Colonic mucosa (tissue), 4 donors: ENCODE results near the gene NCOA1. TPM values are rescaled to one million over a fixed set of nuclear protein-coding genes. Genes with fewer than 3 reads are reported as not detected.
"Not testable (repeated sequence)": the region's sequence is repeated elsewhere in the genome, so short reads cannot be mapped to it uniquely, and the experiment has no call there.

Experiments
- DNase-seq: peaks from one replicate; pipeline ENCODE4 v3.0.0-alpha.2; 2020
- H3K27ac ChIP-seq: fragments of 200-600 bp; one replicate; pipeline ENCODE4 v1.8.0; 2021
- H3K27me3 ChIP-seq: fragments of 200-600 bp; one replicate; pipeline ENCODE4 v1.8.0; 2021
- H3K36me3 ChIP-seq: fragments of 200-600 bp; one replicate; pipeline ENCODE4 v1.8.0; 2021
- H3K4me1 ChIP-seq: fragments of 200-600 bp; one replicate; pipeline ENCODE4 v1.8.0; 2021; ENCODE audit warnings: mild to moderate bottlenecking
- H3K4me3 ChIP-seq: fragments of 200-600 bp; one replicate; pipeline ENCODE4 v1.8.0; 2021
- H3K9ac ChIP-seq, 2 donors: one replicate each; pipeline ENCODE4 v1.7.0; 2013; ENCODE audit warnings: control low read depth in 2 of 2, low read depth in 2 of 2, low read length in 2 of 2
- H3K9me3 ChIP-seq: fragments of 200-600 bp; one replicate; pipeline ENCODE4 v1.8.0; 2021
- CTCF ChIP-seq: fragments of 200-600 bp; IDR thresholded peaks from one replicate; pipeline ENCODE4 v1.8.0; 2022; ENCODE audit warnings: antibody characterized with exemption, mild to moderate bottlenecking
- intact Hi-C: fragments of 100-400 bp; cut with DNase I; formaldehyde crosslinking; loops from one replicate; pipeline ENCODE4 v1.14.1; 2022
- total RNA-seq, 2 donors: library from RNA; stranded (reverse); fragmentation: NEBNext Ultra II Directional in 1 of 2; extraction: Animal tissue kit (Norgen Biotek cat#: 25700) in 1 of 2; gene quantifications; one replicate each; pipeline ENCODE4 v1.2.1, GENCODE V29; 2021
- donor health status: healthy.
- donor health status: DM: no; HTN: no; CAD: no.
- donor health status: DM: no; HTN: no; CAD: no.

Gene NCOA1
- total RNA-seq, 2 donors from 2014 or later, result 24.8 to 35.2 TPM

GRCh38 chr2:24459224-24460161 is 31.6 kb upstream of the NCOA1 start:
- Histone ChIP-seq H3K9me3 (no peaks in the 10 kb centered on the region), H3K27me3 (no peaks in the 10 kb centered on the region), H3K27ac (no peak overlapping the region), H3K36me3 (no peaks in the 10 kb centered on the region), H3K4me3 (no peak overlapping the region), H3K4me1 (no peaks in the 10 kb centered on the region), H3K9ac (no peak overlapping the region)
- DNase-seq, result no peak
- intact Hi-C loops, result no loop called here
- no peak for TF ChIP-seq CTCF

GRCh38 chr2:24461685-24462084 is 29.4 kb upstream of the NCOA1 start:
- Histone ChIP-seq H3K4me3 (no peak overlapping the region), H3K4me1 (no peaks in the 10 kb centered on the region)
- no peak for TF ChIP-seq CTCF

GRCh38 chr2:24463271-24463670 is 27.8 kb upstream of the NCOA1 start:
- Histone ChIP-seq H3K36me3 (no peaks in the 10 kb centered on the region), H3K9ac (no peak overlapping the region), H3K4me3 (no peak overlapping the region), H3K27ac (no peak overlapping the region), H3K27me3 (no peaks in the 10 kb centered on the region), H3K9me3 (no peaks in the 10 kb centered on the region), H3K4me1 (no peaks in the 10 kb centered on the region)
- TF ChIP-seq CTCF, result no peak
- no peak for DNase-seq
- intact Hi-C loops, result no loop called here

More at GRCh38 chr2:24461685-24462084, 29.4 kb upstream of the NCOA1 start:
- Histone ChIP-seq H3K36me3 (no peaks in the 10 kb centered on the region), H3K27ac (no peak overlapping the region), H3K9ac (no peak overlapping the region), H3K9me3 (no peaks in the 10 kb centered on the region), H3K27me3 (no peaks in the 10 kb centered on the region)
- intact Hi-C loops, result no loop called here
- DNase-seq, result no peak

GRCh38 chr2:24466871-24467870 is 23.9 kb upstream of the NCOA1 start:
- Histone ChIP-seq H3K9me3 (no peaks in the 10 kb centered on the region), H3K27me3 (no peaks in the 10 kb centered on the region), H3K4me3 (no peak overlapping the region), H3K36me3 (no peaks in the 10 kb centered on the region), H3K9ac (no peak overlapping the region), H3K4me1 (no peaks in the 10 kb centered on the region), H3K27ac (no peak overlapping the region)
- TF ChIP-seq CTCF, result no peak
- no peak for DNase-seq
- intact Hi-C loops, result no loop called here

GRCh38 chr2:24468453-24468852 is 22.6 kb upstream of the NCOA1 start:
- intact Hi-C loops, H3K36me3 ChIP-seq, H3K9ac ChIP-seq, H3K27ac ChIP-seq, H3K9me3 ChIP-seq, H3K4me1 ChIP-seq, H3K27me3 ChIP-seq, H3K4me3 ChIP-seq, DNase-seq: not testable (repeated sequence)
